ENCODE results near the gene AK6. TPM values are rescaled to one million over a fixed set of nuclear protein-coding genes. Genes with fewer than 3 reads are reported as not detected.

AK6 gene
- total RNA-seq, 2 donors from 2014 or later = 56.9 to 64.4 TPM

DNA sequence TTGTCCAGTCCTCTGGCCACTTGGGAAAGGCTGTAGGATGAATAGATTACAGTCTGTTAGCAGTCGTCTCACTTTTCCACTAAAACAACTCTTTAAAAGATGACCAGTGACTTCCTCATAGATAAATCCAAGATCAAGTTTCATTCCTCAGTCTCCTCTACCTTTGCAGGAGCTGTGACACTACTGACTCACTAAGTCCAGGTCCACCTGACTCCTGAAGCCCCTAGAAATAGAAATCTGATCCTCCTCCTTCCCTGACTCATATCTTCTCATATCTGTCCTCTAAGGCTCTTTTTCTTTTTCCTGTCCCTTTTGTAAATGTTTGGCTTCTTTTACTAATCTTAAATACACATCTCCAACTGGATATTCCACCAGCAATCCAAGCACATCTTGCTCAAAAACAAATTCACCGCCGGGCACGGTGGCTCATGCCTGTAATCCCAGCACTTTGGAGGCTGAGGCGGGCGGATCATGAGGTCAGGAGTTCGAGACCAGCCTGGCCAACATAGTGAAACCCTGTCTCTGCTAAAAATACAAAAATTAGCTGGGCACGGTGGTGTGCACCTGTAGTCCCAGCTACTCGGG, 39.3 kb downstream of the AK6 start:
- Mint-ChIP-seq H3K4me1 (ENCODE audit: low read depth) (peaks cover 36% of the 10 kb centered on the region), H3K27ac (no peak overlapping the region), H3K9me3 (peaks cover 0 to 1% of the 10 kb centered on the region in 2 donors), H3K36me3 (ENCODE audit: insufficient read depth in 2 of 2) (peaks cover 0 to 2% of the 10 kb centered on the region in 2 donors), H3K27me3 (ENCODE audit: low read depth) (no peaks in the 10 kb centered on the region), H3K4me3 (no peak overlapping the region)
- DNase-seq (no peak), ATAC-seq (replicated peaks in 1 of 2) (no peak)

DNA sequence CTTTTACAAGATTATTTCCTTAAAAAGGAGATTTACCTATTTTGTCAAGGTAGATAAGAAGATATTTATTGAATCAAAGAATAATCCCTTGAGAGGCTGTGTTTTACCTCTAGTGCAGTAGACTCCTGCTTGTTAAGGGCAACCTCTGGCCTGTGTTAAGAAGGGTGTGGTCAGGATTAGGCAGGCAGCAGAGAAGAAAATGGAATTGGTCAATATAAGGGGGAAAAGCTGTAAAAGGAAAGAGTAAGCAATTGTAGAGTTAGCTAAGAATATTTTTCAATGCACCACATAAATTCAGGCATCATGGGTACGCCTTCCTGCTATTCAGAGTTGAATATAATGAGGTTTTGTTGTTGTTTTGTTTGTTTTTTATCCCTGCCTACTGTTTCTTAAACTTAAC, 43.0 kb downstream of the AK6 start:
- no peak for ATAC-seq (replicated peaks in 1 of 2)
- H3K27ac Mint-ChIP-seq = no peak overlapping the region
- no peaks in the 10 kb centered on the region for H3K36me3 Mint-ChIP-seq (ENCODE audit: insufficient read depth in 2 of 2)
- peaks cover 12% of the 10 kb centered on the region for H3K4me1 Mint-ChIP-seq (ENCODE audit: low read depth)
- no peaks in the 10 kb centered on the region for H3K9me3 Mint-ChIP-seq
- no peak for DNase-seq
- no peak overlapping the region for H3K4me3 Mint-ChIP-seq
- no peaks in the 10 kb centered on the region for H3K27me3 Mint-ChIP-seq (ENCODE audit: low read depth)

DNA sequence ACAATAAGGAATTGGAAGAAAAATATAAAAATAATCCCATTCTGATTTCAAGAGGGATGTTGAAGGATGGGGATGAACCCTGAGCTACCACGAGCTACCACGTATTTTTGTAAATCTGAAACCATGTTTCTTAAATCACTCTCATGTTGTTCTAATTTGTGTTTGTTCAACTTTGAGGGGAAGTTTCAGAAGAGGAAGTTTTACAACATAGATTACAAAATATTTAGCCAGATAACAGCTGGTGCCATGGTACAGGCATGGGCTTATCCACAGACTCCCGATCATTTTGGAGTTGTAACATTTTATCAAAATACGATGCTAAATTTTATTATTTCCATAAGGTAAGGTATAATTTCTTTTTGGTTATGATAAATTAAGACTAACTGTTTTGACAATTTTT, 51.9 kb downstream of the AK6 start:
- DNase-seq (no peak), ATAC-seq (replicated peaks in 1 of 2) (no peak)
- Mint-ChIP-seq H3K36me3 (ENCODE audit: insufficient read depth in 2 of 2) (peaks cover 0 to 14% of the 10 kb centered on the region in 2 donors), H3K27me3 (ENCODE audit: low read depth) (no peaks in the 10 kb centered on the region), H3K9me3 (no peaks in the 10 kb centered on the region), H3K27ac (no peak overlapping the region), H3K4me1 (ENCODE audit: low read depth) (no peaks in the 10 kb centered on the region), H3K4me3 (no peak overlapping the region)

DNA sequence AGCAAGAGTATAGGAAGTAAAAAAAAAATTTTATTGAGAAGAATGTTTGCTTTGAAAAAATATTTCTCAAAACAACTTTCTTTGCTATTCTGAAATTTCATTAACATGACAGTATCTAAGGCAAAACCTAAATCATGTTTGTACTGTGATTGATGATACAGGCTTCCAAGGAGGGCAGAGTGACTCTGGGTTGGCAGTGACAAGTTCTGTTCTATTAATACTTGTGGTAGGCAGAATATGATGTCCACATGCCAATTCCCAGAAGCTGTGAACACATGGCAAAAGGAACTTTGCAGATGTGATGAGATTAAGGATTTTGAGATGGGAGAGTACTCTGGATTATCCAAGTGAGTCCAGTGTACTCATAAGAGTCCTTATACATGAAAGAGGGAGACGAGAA, 53.3 kb downstream of the AK6 start:
- no peaks in the 10 kb centered on the region for H3K4me1 Mint-ChIP-seq (ENCODE audit: low read depth)
- DNase-seq (no peak), ATAC-seq (replicated peaks in 1 of 2) (no peak)
- peaks cover 0 to 15% of the 10 kb centered on the region in 2 donors for H3K36me3 Mint-ChIP-seq (ENCODE audit: insufficient read depth in 2 of 2)
- no peaks in the 10 kb centered on the region for H3K27me3 Mint-ChIP-seq (ENCODE audit: low read depth)
- H3K27ac Mint-ChIP-seq = no peak overlapping the region
- H3K4me3 Mint-ChIP-seq = no peak overlapping the region
- no peaks in the 10 kb centered on the region for H3K9me3 Mint-ChIP-seq

DNA sequence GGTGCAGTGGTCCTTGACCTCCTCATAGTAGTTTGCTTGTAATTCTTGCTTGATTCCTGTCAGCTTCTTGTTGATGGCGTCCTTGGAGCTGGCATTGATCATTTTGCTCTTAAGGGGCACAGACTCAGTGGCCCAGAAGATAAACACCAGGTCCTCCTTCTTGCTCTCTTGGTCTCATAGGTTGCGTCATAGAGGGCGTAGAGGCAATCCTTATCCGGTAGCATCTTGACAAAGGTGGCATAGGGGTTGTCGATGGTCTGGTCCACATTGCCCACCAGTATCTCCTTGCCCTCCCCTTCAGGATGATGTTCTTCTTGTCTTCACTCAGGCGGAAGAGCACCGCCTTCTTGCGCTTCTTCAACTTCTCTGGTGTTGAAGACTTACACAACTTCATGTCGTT, 55.9 kb downstream of the AK6 start:
- peaks cover 5% of the 10 kb centered on the region for H3K4me1 Mint-ChIP-seq (ENCODE audit: low read depth)
- H3K36me3 Mint-ChIP-seq (ENCODE audit: insufficient read depth in 2 of 2) = peaks cover 12 to 35% of the 10 kb centered on the region in 2 donors
- ATAC-seq (replicated peaks in 1 of 2) (no peak), DNase-seq (no peak)
- H3K4me3 Mint-ChIP-seq = no peak overlapping the region
- no peaks in the 10 kb centered on the region for H3K27me3 Mint-ChIP-seq (ENCODE audit: low read depth)
- H3K9me3 Mint-ChIP-seq = peaks cover 4 to 5% of the 10 kb centered on the region in 2 donors
- no peak overlapping the region for H3K27ac Mint-ChIP-seq

DNA sequence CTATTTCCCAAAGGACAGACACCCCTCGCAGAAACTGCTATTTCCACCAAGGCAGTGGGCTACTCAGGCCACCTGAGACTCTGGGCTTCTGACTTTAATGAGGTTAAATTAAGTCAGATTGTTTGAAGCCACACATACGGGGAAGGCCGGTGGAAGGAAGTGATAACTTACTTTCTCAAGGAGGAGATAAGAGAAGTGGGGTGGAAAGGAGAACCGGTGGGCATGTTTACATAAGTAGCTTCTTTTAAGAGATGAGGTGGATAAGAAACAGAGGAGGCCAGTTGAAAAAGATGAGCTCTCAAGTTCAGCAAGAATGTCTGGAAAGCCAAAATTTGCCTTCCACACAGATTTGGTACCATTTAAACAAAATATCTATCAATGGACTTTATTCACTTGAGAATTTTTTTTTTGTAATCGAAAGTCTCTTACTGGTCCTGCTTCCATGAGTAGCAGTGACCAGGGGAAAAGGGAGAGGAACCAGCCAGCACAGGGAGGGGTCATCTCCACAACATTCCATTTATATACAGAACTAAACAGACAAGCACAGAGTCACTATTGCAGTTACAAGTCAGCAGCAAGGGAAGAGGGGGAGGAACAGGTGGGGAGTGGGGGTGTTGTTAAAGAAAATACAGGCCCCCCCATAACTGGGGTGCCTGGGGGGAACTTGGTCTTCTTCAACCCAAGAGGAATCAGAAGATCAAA, 56.7 kb downstream of the AK6 start:
- ATAC-seq (replicated peaks in 1 of 2) = no peak
- Mint-ChIP-seq H3K27ac (no peak overlapping the region), H3K9me3 (peaks cover 5 to 6% of the 10 kb centered on the region in 2 donors), H3K4me1 (ENCODE audit: low read depth) (peaks cover 13% of the 10 kb centered on the region), H3K36me3 (ENCODE audit: insufficient read depth in 2 of 2) (peaks cover 16 to 39% of the 10 kb centered on the region in 2 donors), H3K4me3 (no peak overlapping the region), H3K27me3 (ENCODE audit: low read depth) (no peaks in the 10 kb centered on the region)
- no peak for DNase-seq

DNA sequence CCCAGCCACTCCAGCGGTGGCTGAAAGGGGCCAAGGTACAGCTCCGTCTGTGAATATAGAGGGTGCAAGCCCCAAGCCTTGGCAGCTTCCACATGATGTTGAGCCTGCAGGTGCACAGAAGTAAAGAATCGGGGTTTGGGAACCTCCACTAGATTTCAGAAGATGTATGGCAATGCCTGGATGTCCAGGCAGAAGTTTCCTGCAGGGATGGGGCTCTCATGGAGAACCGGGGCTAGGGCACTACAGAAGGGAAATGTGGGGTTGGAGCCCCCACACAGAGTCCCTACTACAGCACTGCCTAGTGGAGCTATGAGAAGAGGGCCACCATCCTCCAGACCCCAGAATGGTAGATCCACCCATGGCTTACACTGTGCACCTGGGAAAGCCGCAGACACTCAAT, 59.9 kb downstream of the AK6 start:
- no peaks in the 10 kb centered on the region for H3K27me3 Mint-ChIP-seq (ENCODE audit: low read depth)
- DNase-seq (no peak), ATAC-seq (replicated peaks in 1 of 2) (no peak)
- no peak overlapping the region for H3K27ac Mint-ChIP-seq
- H3K4me3 Mint-ChIP-seq = no peak overlapping the region
- H3K36me3 Mint-ChIP-seq (ENCODE audit: insufficient read depth in 2 of 2) = peaks cover 16 to 41% of the 10 kb centered on the region in 2 donors
- peaks cover 13% of the 10 kb centered on the region for H3K4me1 Mint-ChIP-seq (ENCODE audit: low read depth)
- H3K9me3 Mint-ChIP-seq = peaks cover 5 to 6% of the 10 kb centered on the region in 2 donors

DNA sequence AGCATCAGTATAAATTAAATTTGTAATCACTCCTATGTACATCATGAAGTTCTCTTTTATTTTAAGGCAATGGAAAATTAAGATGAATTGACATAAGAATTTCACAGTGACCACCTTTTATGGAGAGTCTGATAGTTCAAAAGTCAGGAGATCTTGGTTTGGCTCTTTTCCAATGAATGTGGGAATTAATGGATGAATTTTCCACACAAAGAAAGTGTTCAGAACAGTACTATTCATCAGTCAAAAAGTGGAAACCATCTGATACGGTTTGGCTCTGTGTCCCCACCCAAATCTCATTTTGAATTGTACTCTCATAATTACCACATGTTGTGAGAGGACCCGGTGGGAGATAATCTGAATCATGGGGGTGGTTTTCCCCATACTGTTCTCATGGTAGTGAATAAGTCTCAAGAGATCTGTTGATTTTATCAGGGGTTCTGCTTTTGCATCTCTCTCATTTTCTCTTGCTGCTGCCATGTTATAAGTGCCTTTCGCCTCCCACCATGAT, 61.2 kb downstream of the AK6 start:
- H3K27me3 Mint-ChIP-seq (ENCODE audit: low read depth) = no peaks in the 10 kb centered on the region
- peak overlapping the region; percentile 62 for H3K27ac Mint-ChIP-seq
- H3K36me3 Mint-ChIP-seq (ENCODE audit: insufficient read depth in 2 of 2) = peaks cover 16 to 41% of the 10 kb centered on the region in 2 donors
- peaks cover 13% of the 10 kb centered on the region for H3K4me1 Mint-ChIP-seq (ENCODE audit: low read depth)
- DNase-seq = peak; percentile 4 to 21
- peaks cover 5 to 6% of the 10 kb centered on the region in 2 donors for H3K9me3 Mint-ChIP-seq
- peak overlapping the region in 1 of 2 donors; percentile 56 for H3K4me3 Mint-ChIP-seq
- ATAC-seq (replicated peaks in 1 of 2) = peak; percentile 36 to 72

DNA sequence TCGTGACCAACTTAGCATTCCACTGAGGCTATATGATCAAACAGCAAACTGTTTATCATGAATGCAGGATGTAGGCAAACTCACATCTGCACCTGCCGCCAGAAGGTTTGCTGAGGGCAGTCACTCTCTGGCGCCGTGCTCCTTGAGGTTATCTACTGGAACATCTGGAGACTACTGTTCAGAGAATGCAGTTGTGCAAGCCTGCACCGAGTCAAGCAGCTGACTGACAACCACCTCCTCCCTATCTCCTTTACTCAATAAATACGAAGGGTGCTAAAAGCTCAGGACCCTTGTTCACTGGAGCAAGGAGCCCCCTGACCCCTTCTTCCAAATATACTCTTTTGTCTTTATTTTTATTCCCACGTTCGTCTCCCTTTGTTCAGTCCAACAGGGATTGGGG, 63.8 kb downstream of the AK6 start:
- Mint-ChIP-seq H3K4me3 (no peak overlapping the region), H3K36me3 (ENCODE audit: insufficient read depth in 2 of 2) (peaks cover 16 to 34% of the 10 kb centered on the region in 2 donors), H3K4me1 (ENCODE audit: low read depth) (peaks cover 13% of the 10 kb centered on the region), H3K27me3 (ENCODE audit: low read depth) (no peaks in the 10 kb centered on the region), H3K27ac (no peak overlapping the region), H3K9me3 (peaks cover 5 to 6% of the 10 kb centered on the region in 2 donors)
- ATAC-seq (replicated peaks in 1 of 2) (no peak), DNase-seq (no peak)

Other genes starting within 250 kb of the AK6 start
- 100 to 1,000 TPM; 117 to 128 TPM for gene CCNB1, start 202.4 kb downstream of the AK6 start, total RNA-seq
- 10 to 100 TPM; 47.3 to 49.6 TPM for gene CENPH, start 179.9 kb downstream of the AK6 start, total RNA-seq
- gene CDK7, start 134.6 kb downstream of the AK6 start, total RNA-seq = 10 to 100 TPM; 52.2 to 67.3 TPM
- gene CCDC125, start 36.7 kb downstream of the AK6 start, total RNA-seq = 10 to 100 TPM; 10.6 to 12.6 TPM
- 10 to 100 TPM; 78.4 to 85.1 TPM for gene TAF9, start within 50 bp of the AK6 start, total RNA-seq
- gene RAD17, start 298 bp upstream of the AK6 start, total RNA-seq = 10 to 100 TPM; 33.2 to 37.4 TPM
- gene MARVELD2, start 45.6 kb upstream of the AK6 start, total RNA-seq = under 1 TPM; 0.74 to 0.76 TPM
- 1 to 10 TPM in 1 of 2 donors, under 1 TPM in 1; 0.62 to 2.8 TPM for gene OCLN, start 123.3 kb upstream of the AK6 start, total RNA-seq
- gene GTF2H2C, start 190.7 kb upstream of the AK6 start, total RNA-seq = 10 to 100 TPM; 44.4 to 54.3 TPM

All from activated T-cell treated with anti-CD3 and anti-CD28 coated beads, Interleukin-2, amount 50 U/mL, for 72 hours (primary cell).